Hepatocyte (in vitro differentiated cells): ENCODE measurements around the gene TIPARP.

Experiments used
- EZH2 ChIP-seq: fragments of 200-600 bp; sonication (generic); IDR thresholded peaks from 2 replicates; pipeline ENCODE4 v1.6.1; 2016; ENCODE audit warnings: antibody characterized with exemption, mild to moderate bottlenecking, borderline replicate concordance
- TF ChIP-seq, protein P1 (sequence below): fragments of 200-600 bp; sonication (generic); IDR thresholded peaks from 2 replicates; pipeline ENCODE4 v1.5.1; 2016; ENCODE audit warnings: antibody characterized with exemption, mild to moderate bottlenecking; ENCODE audit not compliant: poor library complexity

DNA sequence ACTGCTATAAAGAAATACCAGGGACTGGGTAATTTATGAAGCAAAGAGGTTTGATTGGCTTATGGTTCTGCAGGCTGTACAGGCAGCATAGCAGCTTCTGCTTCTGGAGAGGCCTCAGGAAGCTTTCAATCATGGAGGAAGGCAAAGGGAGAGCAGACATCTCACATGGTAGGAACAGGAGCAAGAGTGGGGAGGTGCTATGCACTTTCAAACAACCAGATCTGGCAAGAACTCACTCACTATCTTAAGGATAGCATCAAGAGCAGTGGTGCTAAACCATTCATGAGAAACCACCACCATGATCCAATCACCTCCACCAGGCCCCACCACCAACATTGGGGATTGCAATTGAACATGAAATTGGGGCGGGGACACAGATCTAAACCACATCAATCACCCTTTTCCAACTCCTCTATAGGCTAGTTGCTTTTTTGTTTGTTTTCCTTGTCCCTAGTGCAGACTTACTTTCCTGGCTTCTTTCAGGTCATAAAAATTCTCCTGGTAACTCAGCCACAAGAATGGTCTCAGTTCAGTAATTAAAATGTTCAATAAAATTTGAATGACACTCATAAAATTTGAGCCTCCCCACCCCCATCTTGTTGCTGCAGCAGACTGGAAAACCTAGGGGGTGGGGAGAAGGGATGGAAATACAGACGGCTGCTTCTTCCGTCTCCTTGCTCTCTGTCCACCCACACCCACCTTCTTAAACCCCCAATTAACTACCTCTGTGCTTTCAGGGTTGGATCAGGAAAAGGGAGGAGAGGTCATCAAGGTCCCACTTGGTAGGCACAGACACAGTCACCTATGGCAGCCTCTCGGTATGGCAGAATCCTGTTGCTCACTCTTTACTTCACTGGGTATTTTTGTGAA lies 16.3 kb upstream of the TIPARP start:
- TF ChIP-seq, protein P1, sequence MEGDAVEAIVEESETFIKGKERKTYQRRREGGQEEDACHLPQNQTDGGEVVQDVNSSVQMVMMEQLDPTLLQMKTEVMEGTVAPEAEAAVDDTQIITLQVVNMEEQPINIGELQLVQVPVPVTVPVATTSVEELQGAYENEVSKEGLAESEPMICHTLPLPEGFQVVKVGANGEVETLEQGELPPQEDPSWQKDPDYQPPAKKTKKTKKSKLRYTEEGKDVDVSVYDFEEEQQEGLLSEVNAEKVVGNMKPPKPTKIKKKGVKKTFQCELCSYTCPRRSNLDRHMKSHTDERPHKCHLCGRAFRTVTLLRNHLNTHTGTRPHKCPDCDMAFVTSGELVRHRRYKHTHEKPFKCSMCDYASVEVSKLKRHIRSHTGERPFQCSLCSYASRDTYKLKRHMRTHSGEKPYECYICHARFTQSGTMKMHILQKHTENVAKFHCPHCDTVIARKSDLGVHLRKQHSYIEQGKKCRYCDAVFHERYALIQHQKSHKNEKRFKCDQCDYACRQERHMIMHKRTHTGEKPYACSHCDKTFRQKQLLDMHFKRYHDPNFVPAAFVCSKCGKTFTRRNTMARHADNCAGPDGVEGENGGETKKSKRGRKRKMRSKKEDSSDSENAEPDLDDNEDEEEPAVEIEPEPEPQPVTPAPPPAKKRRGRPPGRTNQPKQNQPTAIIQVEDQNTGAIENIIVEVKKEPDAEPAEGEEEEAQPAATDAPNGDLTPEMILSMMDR: no peak
- no peak for TF ChIP-seq EZH2
